Hepatocyte (in vitro differentiated cells): ENCODE data around the gene KRT14. TPM values are rescaled to one million over a fixed set of nuclear protein-coding genes. Genes with fewer than 3 reads are reported as not detected.
"Not testable (repeated sequence)": the region's sequence is repeated elsewhere in the genome, so short reads cannot be mapped to it uniquely, and the experiment has no call there.

Experiments used
- DNase-seq: peaks from one replicate; pipeline ENCODE4 v3.0.0-alpha.2; 2016; ENCODE audit warnings: low spot score
- H2AFZ ChIP-seq: fragments of 200-600 bp; sonication (generic); 2 replicates; pipeline ENCODE4 v1.6.0; 2016; ENCODE audit warnings: antibody characterized with exemption, mild to moderate bottlenecking
- H3K27ac ChIP-seq: fragments of 200-600 bp; sonication (generic); 2 replicates; pipeline ENCODE4 v1.5.1; 2016; ENCODE audit warnings: mild to moderate bottlenecking
- H3K27me3 ChIP-seq: fragments of 200-600 bp; sonication (generic); 2 replicates; pipeline ENCODE4 v1.6.1; 2016
- H3K36me3 ChIP-seq: fragments of 200-600 bp; sonication (generic); replicated peaks from 2 replicates; pipeline ENCODE4 v1.5.1; 2016; ENCODE audit warnings: low read depth; ENCODE audit not compliant: insufficient read depth
- H3K4me1 ChIP-seq: fragments of 200-600 bp; sonication (generic); 2 replicates; pipeline ENCODE4 v1.5.1; 2016; ENCODE audit warnings: mild to moderate bottlenecking, moderate library complexity; ENCODE audit not compliant: insufficient read depth
- H3K4me2 ChIP-seq: fragments of 200-600 bp; sonication (generic); 2 replicates; pipeline ENCODE4 v1.6.0; 2016
- H3K4me3 ChIP-seq: fragments of 200-600 bp; sonication (generic); 2 replicates; pipeline ENCODE4 v1.5.1; 2016; ENCODE audit warnings: mild to moderate bottlenecking
- H3K79me2 ChIP-seq: fragments of 200-600 bp; sonication (generic); 2 replicates; pipeline ENCODE4 v1.6.0; 2017; ENCODE audit warnings: mild to moderate bottlenecking
- H3K9me2 ChIP-seq: fragments of 200-600 bp; sonication (generic); replicated peaks from 2 replicates; pipeline ENCODE4 v1.6.0; 2017; ENCODE audit warnings: mild to moderate bottlenecking; ENCODE audit not compliant: insufficient read depth
- H3K9me3 ChIP-seq: fragments of 200-600 bp; sonication (generic); 2 replicates; pipeline ENCODE4 v1.5.1; 2016; ENCODE audit warnings: low read depth, mild to moderate bottlenecking
- H4K20me1 ChIP-seq: fragments of 200-600 bp; sonication (generic); 2 replicates; pipeline ENCODE4 v1.6.0; 2016; ENCODE audit warnings: mild to moderate bottlenecking; ENCODE audit not compliant: insufficient read depth, poor library complexity, severe bottlenecking
- EZH2 ChIP-seq: fragments of 200-600 bp; sonication (generic); IDR thresholded peaks from 2 replicates; pipeline ENCODE4 v1.6.1; 2016; ENCODE audit warnings: antibody characterized with exemption, mild to moderate bottlenecking, borderline replicate concordance
- EZH2phosphoT487 ChIP-seq: fragments of 200-600 bp; sonication (generic); IDR thresholded peaks from one replicate; pipeline ENCODE4 v1.6.1; 2018; ENCODE audit warnings: antibody characterized with exemption, mild to moderate bottlenecking, low read depth, moderate library complexity; ENCODE audit not compliant: unreplicated experiment, severe bottlenecking
- WGBS: methylation state at CpG from one replicate; pipeline ENCODE4 v1.1.6; 2016; ENCODE audit warnings: low lambda C conversion rate; ENCODE audit errors: missing lambda C conversion rate; 5-methylcytosine and 5-hydroxymethylcytosine counted together
- polyA plus RNA-seq: library from polyadenylated mRNA; unstranded; fragments of >200 nt; fragmentation: Nextera tagmentation; extraction: Ambion mirVana; gene quantifications from 2 replicates; pipeline ENCODE4 v1.2.1, GENCODE V29; 2016
- total RNA-seq: library from RNA; depleted of rRNA; stranded (reverse); fragments of >200 nt; gene quantifications from 2 replicates; pipeline ENCODE4 v1.2.3, GENCODE V29; 2014
- TF ChIP-seq, protein P1 (sequence below): fragments of 200-600 bp; sonication (generic); IDR thresholded peaks from 2 replicates; pipeline ENCODE4 v1.5.1; 2016; ENCODE audit warnings: antibody characterized with exemption, mild to moderate bottlenecking; ENCODE audit not compliant: poor library complexity

The KRT14 gene
- total and polyA plus RNA-seq, 2 experiments from 2014 or later, result 0.33 to 1.9 TPM

GRCh38 chr17:41618341-41619035 lies 31.8 kb upstream of the KRT14 start:
- TF ChIP-seq, protein P1, sequence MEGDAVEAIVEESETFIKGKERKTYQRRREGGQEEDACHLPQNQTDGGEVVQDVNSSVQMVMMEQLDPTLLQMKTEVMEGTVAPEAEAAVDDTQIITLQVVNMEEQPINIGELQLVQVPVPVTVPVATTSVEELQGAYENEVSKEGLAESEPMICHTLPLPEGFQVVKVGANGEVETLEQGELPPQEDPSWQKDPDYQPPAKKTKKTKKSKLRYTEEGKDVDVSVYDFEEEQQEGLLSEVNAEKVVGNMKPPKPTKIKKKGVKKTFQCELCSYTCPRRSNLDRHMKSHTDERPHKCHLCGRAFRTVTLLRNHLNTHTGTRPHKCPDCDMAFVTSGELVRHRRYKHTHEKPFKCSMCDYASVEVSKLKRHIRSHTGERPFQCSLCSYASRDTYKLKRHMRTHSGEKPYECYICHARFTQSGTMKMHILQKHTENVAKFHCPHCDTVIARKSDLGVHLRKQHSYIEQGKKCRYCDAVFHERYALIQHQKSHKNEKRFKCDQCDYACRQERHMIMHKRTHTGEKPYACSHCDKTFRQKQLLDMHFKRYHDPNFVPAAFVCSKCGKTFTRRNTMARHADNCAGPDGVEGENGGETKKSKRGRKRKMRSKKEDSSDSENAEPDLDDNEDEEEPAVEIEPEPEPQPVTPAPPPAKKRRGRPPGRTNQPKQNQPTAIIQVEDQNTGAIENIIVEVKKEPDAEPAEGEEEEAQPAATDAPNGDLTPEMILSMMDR, result no peak
- TF ChIP-seq EZH2, result no peak
- no peak for TF ChIP-seq EZH2phosphoT487
- H3K9me3 ChIP-seq, result no peaks in the 10 kb centered on the region
- no peak overlapping the region for H2AFZ ChIP-seq
- no peaks in the 10 kb centered on the region for H3K79me2 ChIP-seq
- no peak for DNase-seq
- peaks cover 4% of the 10 kb centered on the region for H3K4me1 ChIP-seq
- H3K27me3 ChIP-seq, result no peaks in the 10 kb centered on the region
- H4K20me1 ChIP-seq, result no peaks in the 10 kb centered on the region
- H3K4me3 ChIP-seq, result no peak overlapping the region
- H3K9me2 ChIP-seq, result no peaks in the 10 kb centered on the region
- no peaks in the 10 kb centered on the region for H3K36me3 ChIP-seq
- H3K27ac ChIP-seq, result no peak overlapping the region
- WGBS, result 64% methylated on average over 12 of the region's 13 CpGs
- H3K4me2 ChIP-seq, result no peak overlapping the region

DNA sequence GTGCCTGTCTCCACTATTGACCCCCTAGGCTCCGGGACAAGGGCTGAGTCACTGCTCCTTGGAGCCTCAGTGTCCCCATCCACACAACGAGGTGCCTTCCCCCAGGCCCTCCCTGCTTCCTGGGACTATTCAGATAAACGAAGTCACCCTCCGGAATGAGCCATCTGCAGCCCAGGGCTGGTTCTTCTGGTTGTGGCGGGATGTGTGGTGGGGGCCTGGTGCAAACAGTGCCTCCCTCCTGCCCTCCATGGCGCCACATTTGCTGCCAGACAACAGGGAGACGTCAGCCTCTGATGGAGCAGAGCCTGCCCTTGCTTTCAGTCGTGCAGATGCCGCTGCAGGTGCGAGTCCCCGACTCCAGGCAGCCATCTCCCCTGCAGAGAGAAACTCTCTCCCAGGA lies 31.0 kb upstream of the KRT14 start:
- Histone ChIP-seq H3K4me2 (no peak overlapping the region), H3K27me3 (no peaks in the 10 kb centered on the region), H3K36me3 (no peaks in the 10 kb centered on the region), H3K9me3 (no peaks in the 10 kb centered on the region), H3K27ac (no peak overlapping the region), H3K4me3 (no peak overlapping the region), H2AFZ (no peak overlapping the region), H3K9me2 (no peaks in the 10 kb centered on the region), H3K79me2 (no peaks in the 10 kb centered on the region), H4K20me1 (no peaks in the 10 kb centered on the region), H3K4me1 (no peaks in the 10 kb centered on the region)
- TF ChIP-seq, protein P1, result no peak
- no peak for TF ChIP-seq EZH2phosphoT487
- TF ChIP-seq EZH2, result no peak
- no peak for DNase-seq
- WGBS, result 54% methylated on average over 8 of the region's 11 CpGs

GRCh38 chr17:41617136-41617535 lies 30.4 kb upstream of the KRT14 start:
- Histone ChIP-seq H3K27ac (no peak overlapping the region), H3K4me2 (no peak overlapping the region), H3K79me2 (no peaks in the 10 kb centered on the region), H3K27me3 (no peaks in the 10 kb centered on the region), H3K4me3 (no peak overlapping the region), H3K36me3 (no peaks in the 10 kb centered on the region), H4K20me1 (no peaks in the 10 kb centered on the region), H3K4me1 (no peaks in the 10 kb centered on the region), H3K9me2 (no peaks in the 10 kb centered on the region), H3K9me3 (no peaks in the 10 kb centered on the region), H2AFZ (no peak overlapping the region)
- 89% methylated on average over 3 of the region's 3 CpGs for WGBS
- no peak for TF ChIP-seq EZH2phosphoT487
- TF ChIP-seq, protein P1, result no peak
- no peak for TF ChIP-seq EZH2
- DNase-seq, result no peak

DNA sequence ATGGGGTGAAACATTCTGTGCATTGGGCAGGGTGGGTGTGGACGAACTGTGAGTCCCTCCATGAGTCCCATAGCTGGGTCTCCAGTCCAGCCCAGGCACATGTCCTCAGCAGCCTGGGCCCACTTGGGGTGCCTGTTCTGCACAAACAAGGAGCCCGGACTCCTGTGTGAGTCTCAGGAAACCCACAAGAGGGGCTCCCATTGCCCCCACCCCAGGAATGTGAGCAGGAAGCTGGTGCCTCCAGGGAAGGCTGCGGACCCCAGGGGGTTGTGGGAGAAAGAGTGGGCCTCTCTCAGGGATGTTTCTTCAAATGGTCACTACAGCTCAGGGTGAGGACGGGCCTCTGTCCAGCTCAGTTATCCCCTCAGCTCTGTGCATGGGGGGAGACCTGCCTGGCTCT lies 29.8 kb upstream of the KRT14 start:
- H3K9me3 ChIP-seq, H3K79me2 ChIP-seq, DNase-seq, H3K36me3 ChIP-seq, H4K20me1 ChIP-seq, H3K4me2 ChIP-seq, H3K9me2 ChIP-seq, H3K27me3 ChIP-seq, H2AFZ ChIP-seq, H3K4me1 ChIP-seq, H3K27ac ChIP-seq, H3K4me3 ChIP-seq: not testable (repeated sequence)
- 90% methylated on average over 4 of the region's 4 CpGs for WGBS
